IMR-90 (cell line): ENCODE results near the gene PRKAG3. TPM values are rescaled to one million over a fixed set of nuclear protein-coding genes. Genes with fewer than 3 reads are reported as not detected.

Experiments
- ATAC-seq: fragments of 200-7000 bp; cut with Tn5 transposase; 2 replicates; pipeline ENCODE4 v1.9.1; 2020; ENCODE audit warnings: low read depth, mild to moderate bottlenecking, moderate library complexity
- BruUV-seq: library from RNA; stranded (reverse); fragments of 400-500 nt; replicated peaks from 2 replicates; lab custom pipeline; 2021; lab: Mats Ljungman, UMichigan
- CTCF ChIA-PET: fragments of 300-600 bp; formaldehyde crosslinking; extraction: SDS; loops from one replicate; lab custom pipeline; 2021; ENCODE audit warnings: antibody characterized with exemption; lab: Yijun Ruan, JAX
- POLR2A ChIA-PET: fragments of 300-600 bp; sonication (Branson Sonifier 250); formaldehyde crosslinking; loops from one replicate; lab custom pipeline; 2022; ENCODE audit warnings: antibody characterized with exemption; ENCODE audit not compliant: unreplicated experiment; lab: Charles Lee
- DNase-seq: peaks from one replicate; pipeline ENCODE4 v3.0.0; 2013
- H2AFZ ChIP-seq: replicated peaks from 2 replicates; pipeline ENCODE3; 2013; ENCODE audit warnings: low read length, mild to moderate bottlenecking; ENCODE audit not compliant: poor library complexity
- H2AK5ac ChIP-seq: 2 replicates; pipeline ENCODE4 v1.6.1; 2013; ENCODE audit warnings: low read depth, low read length, inconsistent platforms
- H2AK9ac ChIP-seq: replicated peaks from 2 replicates; pipeline ENCODE3; 2013; ENCODE audit warnings: mild to moderate bottlenecking, low read depth, low read length, moderate library complexity; ENCODE audit not compliant: poor library complexity
- H2BK120ac ChIP-seq: 2 replicates; pipeline ENCODE4 v1.6.1; 2013; ENCODE audit warnings: low read depth, low read length, inconsistent platforms
- H2BK15ac ChIP-seq: 3 replicates; pipeline ENCODE4 v1.6.1; 2013; ENCODE audit warnings: low read depth, low read length, inconsistent platforms
- H2BK20ac ChIP-seq: 2 replicates; pipeline ENCODE4 v1.6.1; 2013; ENCODE audit warnings: low read depth, mild to moderate bottlenecking, inconsistent platforms, low read length, moderate library complexity
- H2BK5ac ChIP-seq: 2 replicates; pipeline ENCODE4 v1.6.1; 2013; ENCODE audit warnings: mild to moderate bottlenecking, low read depth, low read length, inconsistent platforms; ENCODE audit not compliant: poor library complexity, severe bottlenecking
- H3K14ac ChIP-seq: replicated peaks from 2 replicates; pipeline ENCODE4 v1.6.1; 2013; ENCODE audit warnings: low read depth, low read length, inconsistent platforms
- H3K18ac ChIP-seq: 2 replicates; pipeline ENCODE4 v1.6.1; 2013; ENCODE audit warnings: low read depth, low read length, control low read depth
- H3K23ac ChIP-seq: 2 replicates; pipeline ENCODE4 v1.6.1; 2013; ENCODE audit warnings: low read depth, low read length, inconsistent platforms
- H3K27ac ChIP-seq: 2 replicates; pipeline ENCODE4 v1.5.1; 2013; ENCODE audit warnings: mild to moderate bottlenecking, control low read depth, low read length; ENCODE audit not compliant: insufficient read depth
- H3K27me3 ChIP-seq: 2 replicates; pipeline ENCODE4 v1.6.1; 2013; ENCODE audit warnings: low read length; ENCODE audit not compliant: control insufficient read depth, insufficient read depth
- H3K36me3 ChIP-seq: 2 replicates; pipeline ENCODE4 v1.6.1; 2013; ENCODE audit warnings: low read length, mixed read lengths; ENCODE audit not compliant: control insufficient read depth, insufficient read depth
- H3K4ac ChIP-seq: 2 replicates; pipeline ENCODE4 v1.6.1; 2013; ENCODE audit warnings: low read depth, low read length, inconsistent platforms
- H3K4me1 ChIP-seq: 2 replicates; pipeline ENCODE4 v1.6.1; 2013; ENCODE audit warnings: low read length, mixed read lengths; ENCODE audit not compliant: control insufficient read depth, insufficient read depth
- H3K4me2 ChIP-seq: 2 replicates; pipeline ENCODE4 v1.6.1; 2013; ENCODE audit warnings: low read depth, mild to moderate bottlenecking, control low read depth, low read length, moderate library complexity
- H3K4me3 ChIP-seq: 2 replicates; pipeline ENCODE4 v1.5.1; 2013; ENCODE audit warnings: low read depth, mild to moderate bottlenecking, control low read depth, low read length, moderate library complexity; ENCODE audit not compliant: insufficient read depth
- H3K56ac ChIP-seq: 2 replicates; pipeline ENCODE4 v1.6.1; 2013; ENCODE audit warnings: low read length, inconsistent platforms; ENCODE audit not compliant: insufficient read depth; ENCODE audit errors: extremely low read depth
- H3K79me1 ChIP-seq, 2 experiments: 2 replicates each; pipeline ENCODE4 v1.6.1; 2013; ENCODE audit warnings: low read length in 2 of 2, inconsistent platforms in 1 of 2, low read depth in 1 of 2
- H3K9ac ChIP-seq: 2 replicates; pipeline ENCODE4 v1.6.1; 2013; ENCODE audit warnings: low read depth, low read length, control low read depth
- H3K9me1 ChIP-seq: 2 replicates; pipeline ENCODE4 v1.6.1; 2013; ENCODE audit warnings: low read length, inconsistent platforms; ENCODE audit not compliant: insufficient read depth
- H3K9me3 ChIP-seq: 2 replicates; pipeline ENCODE4 v1.6.1; 2013; ENCODE audit warnings: low read length; ENCODE audit not compliant: control insufficient read depth, insufficient read depth
- H4K20me1 ChIP-seq: 2 replicates; pipeline ENCODE4 v1.6.1; 2013; ENCODE audit warnings: low read length, inconsistent platforms; ENCODE audit not compliant: insufficient read depth
- H4K5ac ChIP-seq: 2 replicates; pipeline ENCODE4 v1.6.1; 2013; ENCODE audit warnings: mild to moderate bottlenecking, low read depth, low read length, control low read depth
- H4K8ac ChIP-seq, 2 experiments: 2 replicates each; pipeline ENCODE4 v1.6.1; 2013; ENCODE audit warnings: low read depth in 2 of 2, low read length in 2 of 2, control low read depth in 1 of 2, inconsistent platforms in 1 of 2
- H4K91ac ChIP-seq: 2 replicates; pipeline ENCODE4 v1.6.1; 2013; ENCODE audit warnings: low read depth, low read length, inconsistent platforms; ENCODE audit not compliant: insufficient read depth
- BHLHE40 ChIP-seq: fragments of 150-350 bp; IDR thresholded peaks from 2 replicates; pipeline ENCODE4 v1.6.1; 2016; ENCODE audit warnings: mild to moderate bottlenecking, low read depth, low read length
- CEBPB ChIP-seq: IDR thresholded peaks from 2 replicates; pipeline ENCODE4 v1.6.1; 2012; ENCODE audit warnings: low read depth, low read length, improper control_type of control experiment
- CHD1 ChIP-seq: IDR thresholded peaks from 2 replicates; pipeline ENCODE4 v1.6.1; 2012; ENCODE audit warnings: low read depth, low read length, improper control_type of control experiment
- MAFK ChIP-seq: IDR thresholded peaks from 2 replicates; pipeline ENCODE4 v1.6.1; 2012; ENCODE audit warnings: low read depth, low read length, improper control_type of control experiment
- MAZ ChIP-seq: IDR thresholded peaks from 2 replicates; pipeline ENCODE4 v1.6.1; 2012; ENCODE audit warnings: low read depth, mild to moderate bottlenecking, low read length, improper control_type of control experiment, moderate library complexity, borderline replicate concordance
- MXI1 ChIP-seq: IDR thresholded peaks from 2 replicates; pipeline ENCODE4 v1.6.1; 2012; ENCODE audit warnings: low read depth, mild to moderate bottlenecking, low read length, moderate library complexity, borderline replicate concordance
- RFX5 ChIP-seq: IDR thresholded peaks from 2 replicates; pipeline ENCODE4 v1.8.0; 2012; ENCODE audit warnings: low read depth, mild to moderate bottlenecking, low read length, moderate library complexity
- SMC3 ChIP-seq: fragments of 150-350 bp; IDR thresholded peaks from 2 replicates; pipeline ENCODE4 v1.6.1; 2016; ENCODE audit warnings: low read depth, mild to moderate bottlenecking, antibody characterized with exemption, low read length, moderate library complexity
- USF2 ChIP-seq: fragments of 150-350 bp; IDR thresholded peaks from 2 replicates; pipeline ENCODE4 v1.6.1; 2017; ENCODE audit warnings: mild to moderate bottlenecking, antibody characterized with exemption, low read length, low read depth
- WGBS, 2 experiments: methylation state at CpG; one replicate each; pipeline versions ENCODE4 v1.1.5 to v1.1.7; 2013; ENCODE audit warnings: missing lambda C conversion rate in 2 of 2; ENCODE audit not compliant: insufficient read length in 1 of 2; ENCODE audit errors: extremely low coverage in 2 of 2; 5-methylcytosine and 5-hydroxymethylcytosine counted together
- dilution Hi-C: fragments of 300-500 bp; cut with HindIII; formaldehyde crosslinking; loops from one replicate; pipeline ENCODE4 v1.14.3; 2018; ENCODE audit warnings: low sequenced_read_pairs; ENCODE audit not compliant: unreplicated experiment
- in situ Hi-C: fragments of 300-500 bp; cut with MboI; formaldehyde crosslinking; loops from 3 replicates; pipeline ENCODE4 v1.14.3; 2019; ENCODE audit warnings: low sequenced_read_pairs, inconsistent platforms, mixed read lengths
- intact Hi-C: fragments of 100-400 bp; cut with micrococcal nuclease; formaldehyde crosslinking; loops from 2 replicates; pipeline ENCODE4 v1.10.0; 2022
- polyA plus RNA-seq, 3 experiments: library from polyadenylated mRNA; depleted of rRNA; stranded (reverse); fragments of >200 nt; gene quantifications; 2 replicates each; pipeline ENCODE4 v1.2.3, GENCODE V29; 2012; ENCODE audit warnings: low replicate concordance in 1 of 3
- total RNA-seq: library from RNA; depleted of rRNA; stranded (reverse); fragments of >200 nt; gene quantifications from 2 replicates; pipeline ENCODE4 v1.2.3, GENCODE V29; 2012
- TF ChIP-seq, protein P1 (sequence below): conservative IDR thresholded peaks from 2 replicates; pipeline ENCODE4 v1.5.1; 2012; ENCODE audit warnings: mild to moderate bottlenecking, low read depth, low read length, improper control_type of control experiment

The PRKAG3 gene
- total and polyA plus RNA-seq, 2 of the 4 experiments (the other 2 are of a cell fraction): not detected

GRCh38 chr2:218870984-218871344 lies 39.4 kb upstream of the PRKAG3 start:
- Histone ChIP-seq H3K9me1 (no peaks in the 10 kb centered on the region), H3K9ac (no peak overlapping the region), H3K9me3 (peaks cover 2% of the 10 kb centered on the region), H3K79me1 (no peaks in the 10 kb centered on the region), H3K27ac (no peak overlapping the region), H3K4ac (no peak overlapping the region), H4K20me1 (no peaks in the 10 kb centered on the region), H2BK5ac (no peak overlapping the region), H3K56ac (no peak overlapping the region), H4K8ac (no peak overlapping the region), H3K14ac (no peak overlapping the region), H2AK9ac (no peak overlapping the region), H3K18ac (no peak overlapping the region), H3K4me2 (no peak overlapping the region), H2BK120ac (no peak overlapping the region), H2AK5ac (no peak overlapping the region), H4K5ac (no peak overlapping the region), H3K36me3 (no peaks in the 10 kb centered on the region), H3K4me1 (no peaks in the 10 kb centered on the region), H4K91ac (no peak overlapping the region), H2BK20ac (no peak overlapping the region), H2AFZ (no peak overlapping the region), H2BK15ac (no peak overlapping the region), H3K27me3 (peaks cover 92% of the 10 kb centered on the region), H3K4me3 (no peak overlapping the region), H3K23ac (peak overlapping the region; percentile 33; the same call in 1 of the 2 replicates)
- in situ Hi-C loops (no loop called here), intact Hi-C loops (no loop called here), dilution Hi-C loops (no loop called here)
- BruUV-seq: no TSS peak
- TF ChIP-seq USF2 (no peak), BHLHE40 (no peak), CEBPB (no peak), MAZ (no peak), RFX5 (no peak), MAFK (no peak), CHD1 (no peak), SMC3 (no peak), MXI1 (no peak)
- TF ChIP-seq, protein P1, sequence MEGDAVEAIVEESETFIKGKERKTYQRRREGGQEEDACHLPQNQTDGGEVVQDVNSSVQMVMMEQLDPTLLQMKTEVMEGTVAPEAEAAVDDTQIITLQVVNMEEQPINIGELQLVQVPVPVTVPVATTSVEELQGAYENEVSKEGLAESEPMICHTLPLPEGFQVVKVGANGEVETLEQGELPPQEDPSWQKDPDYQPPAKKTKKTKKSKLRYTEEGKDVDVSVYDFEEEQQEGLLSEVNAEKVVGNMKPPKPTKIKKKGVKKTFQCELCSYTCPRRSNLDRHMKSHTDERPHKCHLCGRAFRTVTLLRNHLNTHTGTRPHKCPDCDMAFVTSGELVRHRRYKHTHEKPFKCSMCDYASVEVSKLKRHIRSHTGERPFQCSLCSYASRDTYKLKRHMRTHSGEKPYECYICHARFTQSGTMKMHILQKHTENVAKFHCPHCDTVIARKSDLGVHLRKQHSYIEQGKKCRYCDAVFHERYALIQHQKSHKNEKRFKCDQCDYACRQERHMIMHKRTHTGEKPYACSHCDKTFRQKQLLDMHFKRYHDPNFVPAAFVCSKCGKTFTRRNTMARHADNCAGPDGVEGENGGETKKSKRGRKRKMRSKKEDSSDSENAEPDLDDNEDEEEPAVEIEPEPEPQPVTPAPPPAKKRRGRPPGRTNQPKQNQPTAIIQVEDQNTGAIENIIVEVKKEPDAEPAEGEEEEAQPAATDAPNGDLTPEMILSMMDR: no peak
- no peak for ATAC-seq
- ChIA-PET POLR2A (no interaction called here), CTCF (no interaction called here)
- DNase-seq: no peak
- WGBS, 2 experiments: 5% methylated on average over 10 of the region's 18 CpGs; no CpG with 5 or more reads in 1 of the 2 experiments
